GM19025 (cell line): ENCODE measurements around the gene NUAK1.

Source experiments
- ATAC-seq: cut with Tn5 transposase; IDR thresholded peaks from one replicate; pipeline ENCODE4 v1.9.1; 2021; ENCODE audit warnings: mild to moderate bottlenecking, low read depth, moderate library complexity; ENCODE audit not compliant: unreplicated experiment

The NUAK1 gene

GRCh38 chr12:106039646-106040404, 98.9 kb downstream of the NUAK1 start:
- no peak for ATAC-seq

DNA sequence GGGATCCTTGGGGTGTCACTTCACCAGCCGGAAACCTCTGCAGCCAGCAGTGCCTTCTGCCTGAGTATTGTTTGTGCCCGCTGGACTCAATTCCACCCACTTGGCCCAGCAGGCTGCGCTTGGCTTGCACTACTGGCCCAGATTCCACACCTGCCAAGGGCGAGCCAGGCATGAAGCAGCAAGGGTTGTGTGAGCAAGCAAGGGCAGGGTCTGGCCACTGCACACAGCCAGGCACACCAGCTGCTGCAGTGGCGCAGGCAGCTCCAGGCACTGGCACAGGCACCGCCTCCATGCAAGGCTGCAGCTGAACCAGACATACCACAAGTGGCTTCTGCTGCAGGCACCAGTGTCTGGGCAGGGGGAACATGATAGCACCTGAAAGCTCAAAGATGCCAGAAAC, 99.5 kb downstream of the NUAK1 start:
- no peak for ATAC-seq

DNA sequence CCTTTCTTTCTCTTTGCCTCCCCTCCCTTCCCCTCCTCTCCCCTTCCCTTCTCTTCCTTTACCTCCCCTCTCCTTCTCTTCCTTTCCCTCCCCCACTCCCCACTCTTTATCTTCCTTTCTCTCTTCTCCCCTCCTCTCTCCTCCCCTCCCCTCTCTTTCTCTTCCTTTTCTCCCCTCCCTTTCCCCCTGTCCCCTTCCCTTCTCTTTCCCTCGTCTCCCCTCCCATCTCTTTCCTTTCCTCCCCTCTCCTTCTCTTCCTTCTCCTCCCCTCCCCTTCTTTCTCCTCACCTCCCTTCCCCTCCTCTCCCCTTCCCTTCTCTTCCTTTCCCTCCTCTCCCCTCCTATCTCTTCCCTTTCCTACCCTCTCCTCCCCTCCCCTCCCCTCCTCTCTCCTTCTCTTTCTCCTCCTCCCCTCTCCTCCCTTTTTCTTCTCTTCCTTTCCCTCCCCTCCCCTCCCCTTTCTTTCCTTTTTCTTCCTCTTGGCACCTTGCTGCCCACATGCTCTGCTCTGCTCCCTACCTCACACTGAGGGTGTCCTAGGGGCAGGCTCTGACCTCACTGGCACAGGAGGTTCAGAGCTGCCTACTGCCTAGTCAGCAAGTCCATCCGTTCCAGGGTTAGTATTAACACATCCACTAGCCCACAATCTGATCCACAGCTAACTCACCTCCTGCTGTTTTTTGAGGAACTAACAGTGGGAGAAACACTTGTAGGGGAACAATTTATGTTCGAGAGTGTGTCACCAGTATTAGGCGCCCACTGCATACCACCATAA, 101.0 kb downstream of the NUAK1 start:
- ATAC-seq: no peak

GRCh38 chr12:106035421-106035820, 103.3 kb downstream of the NUAK1 start:
- no peak for ATAC-seq

DNA sequence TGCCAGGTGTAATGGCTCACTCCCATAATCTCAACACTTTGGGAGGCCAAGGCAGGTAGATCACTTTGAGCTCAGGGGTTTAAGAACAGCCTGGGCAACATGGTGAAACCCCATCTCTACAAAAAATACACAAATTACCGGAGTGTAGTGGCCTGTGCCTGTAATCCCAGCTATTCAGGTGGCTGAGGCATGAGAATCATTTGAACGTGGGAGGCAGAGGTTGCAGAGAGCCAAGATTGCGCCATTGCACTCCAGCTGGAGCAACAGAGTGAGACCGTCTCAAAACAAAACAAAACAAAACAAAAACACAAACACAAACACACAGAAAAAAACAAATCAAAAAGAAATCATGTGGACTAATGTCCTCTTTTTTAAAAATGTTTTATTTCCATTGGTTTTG, 104.4 kb downstream of the NUAK1 start:
- ATAC-seq: no peak

DNA sequence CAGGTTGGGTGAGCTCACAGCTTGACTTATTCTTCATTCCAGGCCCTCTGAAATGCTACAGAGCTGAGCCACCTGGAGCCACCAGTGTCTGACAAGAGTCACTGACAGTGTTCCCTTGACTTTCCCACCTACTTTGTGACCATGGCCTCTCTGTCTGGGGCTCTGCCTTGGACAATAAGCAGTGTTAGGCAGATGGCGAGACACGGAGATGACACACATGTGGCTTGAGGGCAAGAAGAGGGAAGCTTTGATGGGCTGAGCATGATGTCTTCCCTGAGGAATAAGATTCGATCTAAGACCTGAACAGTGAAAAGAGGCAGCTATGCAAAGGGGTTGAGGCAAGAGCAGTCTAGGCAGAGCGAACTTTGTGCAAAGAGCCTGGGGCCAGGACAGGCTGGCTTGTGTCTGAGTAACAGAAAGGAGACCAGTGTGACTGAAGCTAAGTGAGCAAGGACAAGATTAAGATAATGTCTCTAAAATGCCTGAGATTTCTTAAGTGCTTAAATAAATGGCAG, 105.5 kb downstream of the NUAK1 start:
- no peak for ATAC-seq

DNA sequence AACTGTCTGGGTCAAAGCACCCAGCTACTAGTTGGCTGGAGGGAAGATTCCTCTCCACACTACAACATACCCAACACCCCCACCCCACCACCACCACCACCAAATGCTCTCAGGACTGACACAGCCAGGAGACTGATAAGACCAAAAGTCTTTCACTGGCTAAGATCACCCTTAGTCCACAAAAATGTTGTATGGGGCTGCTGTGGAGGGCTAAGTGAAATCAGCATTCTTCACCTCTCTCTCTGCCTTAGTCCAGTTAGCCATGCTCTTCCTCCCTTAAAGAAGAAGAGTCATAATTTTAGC, 106.2 kb downstream of the NUAK1 start:
- ATAC-seq: no peak

GRCh38 chr12:106031761-106032622, 106.8 kb downstream of the NUAK1 start:
- ATAC-seq: no peak

GRCh38 chr12:106030210-106031071, 108.3 kb downstream of the NUAK1 start:
- no peak for ATAC-seq

DNA sequence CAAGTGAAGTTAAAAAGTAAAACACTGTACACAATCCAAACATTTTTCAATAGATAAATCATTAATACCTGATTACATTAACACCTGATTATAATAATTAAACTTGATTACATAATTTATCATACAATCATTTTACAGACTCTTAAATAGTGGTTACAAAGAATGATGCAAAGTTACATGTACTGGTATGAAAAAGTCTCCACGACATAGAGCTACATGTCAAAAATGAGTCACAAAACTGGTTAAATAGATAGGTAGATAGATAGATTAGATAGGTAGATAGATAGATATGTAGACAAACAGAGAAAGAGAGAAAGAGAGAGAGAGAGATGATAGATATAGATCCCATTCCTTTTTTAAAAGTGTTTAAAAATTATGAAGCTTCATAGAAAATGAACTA, 109.2 kb downstream of the NUAK1 start:
- no peak for ATAC-seq

DNA sequence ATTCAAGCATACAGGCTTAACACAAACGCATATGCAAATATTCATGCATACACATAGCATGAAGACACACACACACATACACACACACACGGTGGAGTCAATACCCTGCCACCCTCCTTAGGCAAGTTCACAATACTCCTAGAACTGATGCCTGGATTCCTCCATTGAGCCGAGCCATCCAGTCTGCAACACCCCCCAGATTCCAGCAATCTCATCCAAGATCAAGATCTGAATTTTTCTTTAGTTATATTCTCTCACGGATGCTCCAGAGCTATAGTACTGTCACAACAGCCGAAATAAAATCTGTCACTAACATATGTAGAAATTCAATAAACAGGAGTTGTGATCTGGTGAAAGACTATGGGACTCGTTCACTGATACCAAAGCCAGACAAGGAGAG, 110.8 kb downstream of the NUAK1 start:
- ATAC-seq: no peak

DNA sequence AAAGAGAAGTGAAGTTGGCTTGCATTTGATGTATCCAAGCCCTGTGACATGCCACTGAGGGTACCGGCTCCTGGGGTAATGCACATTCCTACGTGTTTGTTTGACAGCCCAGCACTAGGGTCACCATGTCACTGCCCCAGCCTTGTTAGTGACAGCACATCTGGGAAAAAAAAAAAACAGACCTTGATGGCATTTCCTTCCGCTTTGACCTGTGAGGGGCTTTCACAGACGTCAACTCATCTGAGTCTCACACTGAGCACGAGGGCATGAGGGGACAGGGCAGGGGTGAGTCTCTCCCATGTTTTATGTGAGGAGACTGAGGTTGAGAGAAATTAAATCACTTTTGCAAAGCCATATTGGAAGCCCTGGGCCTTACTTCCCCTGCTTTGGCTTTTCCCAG, 111.5 kb downstream of the NUAK1 start:
- ATAC-seq: no peak

- ATAC-seq: no peak
Observed at GRCh38 chr12:106025129-106025528, 113.6 kb downstream of the NUAK1 start.

DNA sequence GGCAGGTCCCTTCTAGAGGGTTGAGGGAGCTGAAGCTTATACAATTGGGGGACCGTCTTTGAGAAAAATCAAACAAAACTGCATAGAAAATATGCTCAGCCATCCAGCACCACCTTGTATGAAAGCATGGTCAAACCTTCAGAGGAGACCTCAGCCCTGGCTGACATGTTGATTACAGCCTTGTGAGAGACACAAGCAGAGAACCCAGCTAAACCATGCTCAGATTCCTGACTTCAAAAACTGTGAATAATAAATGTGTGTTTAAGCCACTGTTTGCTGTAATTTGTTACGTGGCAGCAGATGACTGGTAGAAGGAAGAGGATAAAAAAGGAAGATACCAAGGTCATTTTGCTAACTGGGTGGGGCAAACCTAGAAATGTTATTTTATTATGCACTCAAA, 115.7 kb downstream of the NUAK1 start:
- ATAC-seq: no peak

DNA sequence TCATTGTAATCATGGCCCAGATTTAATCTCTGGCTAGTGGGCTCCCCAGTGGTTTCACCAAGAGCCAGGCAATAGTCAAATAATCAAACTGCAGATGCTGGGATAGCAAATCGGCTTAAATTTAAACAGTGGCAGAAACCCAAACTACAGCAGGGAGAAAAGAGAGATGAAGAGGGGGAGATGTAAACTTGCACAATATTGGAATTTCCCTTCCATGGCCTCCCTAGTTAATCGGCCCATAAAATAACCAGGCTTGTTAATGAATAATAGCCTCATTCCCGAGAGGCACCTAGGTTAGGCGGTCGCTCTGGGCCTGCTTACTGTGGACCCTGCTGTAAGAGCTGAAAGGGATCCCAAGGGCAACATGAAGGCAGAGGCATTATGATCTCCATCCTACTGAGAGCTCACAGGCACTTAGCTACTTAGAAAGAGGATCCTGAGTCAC, 116.2 kb downstream of the NUAK1 start:
- ATAC-seq: no peak

- ATAC-seq: no peak
Observed at GRCh38 chr12:106021516-106021915, 117.2 kb downstream of the NUAK1 start.

DNA sequence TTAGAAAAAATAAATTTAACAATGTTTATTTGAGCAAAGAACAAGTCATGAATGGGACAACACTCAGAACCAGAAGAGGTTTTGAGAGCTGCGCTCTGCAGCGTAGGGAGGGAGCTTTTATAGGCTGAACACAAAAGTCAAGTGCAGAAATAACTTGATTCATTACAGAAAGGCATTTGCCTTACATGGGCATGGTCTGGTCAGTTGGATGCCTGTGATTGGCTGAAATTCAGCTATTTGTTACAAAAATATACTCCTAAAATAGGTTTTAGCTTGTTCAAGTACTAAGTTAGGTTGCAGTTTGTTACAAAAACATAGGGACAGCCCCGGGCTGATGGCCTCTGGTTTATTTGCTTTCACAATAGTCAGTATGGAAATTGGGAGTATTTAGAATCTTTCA, 118.0 kb downstream of the NUAK1 start:
- ATAC-seq: no peak

DNA sequence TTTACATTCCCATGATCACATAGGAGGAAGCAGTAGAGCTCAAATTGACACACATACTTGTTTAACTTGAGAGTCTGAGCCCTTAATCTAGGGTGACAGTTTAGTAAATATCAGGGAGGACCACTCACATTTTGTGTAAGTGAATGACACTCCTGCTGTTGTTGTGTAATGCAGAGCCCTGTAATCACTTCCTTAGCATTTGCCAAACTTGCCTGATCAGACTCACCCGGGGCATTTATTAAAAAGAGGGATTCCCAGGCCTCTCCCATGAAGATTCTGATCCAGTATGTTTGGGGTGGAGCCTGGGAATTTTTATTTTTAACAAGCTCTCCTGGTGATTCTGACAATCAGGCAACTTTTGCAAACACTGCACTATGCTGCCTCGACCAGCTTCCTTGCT, 119.6 kb downstream of the NUAK1 start:
- ATAC-seq: no peak

DNA sequence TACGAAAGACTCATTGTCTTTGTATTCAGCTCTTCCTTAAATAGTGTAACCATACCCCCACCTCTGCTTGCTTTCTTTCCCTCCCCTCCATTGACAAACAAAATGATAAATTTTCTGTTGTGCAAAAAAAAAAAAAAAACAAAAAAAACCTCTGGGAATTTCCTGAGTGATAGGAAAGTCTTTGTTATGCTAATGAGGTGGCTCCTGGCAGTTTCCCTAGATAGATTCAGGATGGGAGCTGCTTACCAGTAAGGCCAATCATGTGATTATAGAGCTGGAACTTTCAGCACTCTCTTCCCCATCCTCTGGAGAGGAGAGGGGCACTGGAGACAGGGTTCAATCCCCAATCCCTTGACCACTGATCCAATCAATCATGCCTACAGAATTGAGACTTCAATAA, 120.5 kb downstream of the NUAK1 start:
- ATAC-seq: no peak
